HEK293 (cell line): ENCODE data around the gene RPS6KA5.
A peak's percentile ranks its signal among the peaks of the same experiment; 100 is the strongest.

ENCODE experiments used
- OSR2 ChIP-seq: fragments of 450-650 bp; formaldehyde crosslinking; IDR thresholded peaks from 2 replicates; pipeline ENCODE4 v1.5.1; 2016; ENCODE audit warnings: missing biosample characterization, missing genetic modification characterization
- OVOL3 ChIP-seq: fragments of 450-650 bp; formaldehyde crosslinking; IDR thresholded peaks from 2 replicates; pipeline ENCODE4 v1.5.1; 2016; ENCODE audit warnings: missing biosample characterization, missing genetic modification characterization
- PATZ1 ChIP-seq: fragments of 450-650 bp; formaldehyde crosslinking; IDR thresholded peaks from 2 replicates; pipeline ENCODE4 v1.5.1; 2016; ENCODE audit warnings: missing biosample characterization, missing genetic modification characterization
- PBX3 ChIP-seq: sonication (generic); formaldehyde crosslinking; IDR thresholded peaks from 2 replicates; pipeline ENCODE4 v1.8.1; 2022; ENCODE audit warnings: mild to moderate bottlenecking, moderate library complexity, missing genetic modification reagents
- TRIM28 ChIP-seq: IDR thresholded peaks from 2 replicates; pipeline ENCODE4 v1.6.1; 2011; ENCODE audit warnings: low read length, control low read depth, borderline replicate concordance
- YY1 ChIP-seq: fragments of 450-650 bp; formaldehyde crosslinking; IDR thresholded peaks from 2 replicates; pipeline ENCODE4 v1.5.1; 2018; ENCODE audit warnings: missing biosample characterization, missing genetic modification characterization
- ZBTB17 ChIP-seq: fragments of 450-650 bp; formaldehyde crosslinking; IDR thresholded peaks from 2 replicates; pipeline ENCODE4 v1.5.1; 2016; ENCODE audit warnings: missing biosample characterization, missing genetic modification characterization
- ZBTB44 ChIP-seq: fragments of 450-650 bp; IDR thresholded peaks from 2 replicates; pipeline ENCODE4 v1.5.1; 2018; ENCODE audit warnings: missing biosample characterization, mild to moderate bottlenecking, missing genetic modification characterization
- ZNF132 ChIP-seq: fragments of 450-650 bp; formaldehyde crosslinking; IDR thresholded peaks from 2 replicates; pipeline ENCODE4 v1.5.1; 2017; ENCODE audit warnings: missing biosample characterization, missing genetic modification characterization, borderline replicate concordance
- ZNF175 ChIP-seq: fragments of 450-650 bp; formaldehyde crosslinking; IDR thresholded peaks from 2 replicates; pipeline ENCODE4 v1.5.1; 2016; ENCODE audit warnings: missing biosample characterization, missing genetic modification characterization
- ZNF214 ChIP-seq: fragments of 450-650 bp; formaldehyde crosslinking; IDR thresholded peaks from 2 replicates; pipeline ENCODE4 v1.5.1; 2017; ENCODE audit warnings: missing biosample characterization, mild to moderate bottlenecking, missing genetic modification characterization, borderline replicate concordance
- ZNF394 ChIP-seq: fragments of 450-650 bp; formaldehyde crosslinking; IDR thresholded peaks from 2 replicates; pipeline ENCODE4 v1.5.1; 2016; ENCODE audit warnings: missing biosample characterization, missing genetic modification characterization, mild to moderate bottlenecking, moderate library complexity, borderline replicate concordance
- ZNF548 ChIP-seq: fragments of 450-650 bp; formaldehyde crosslinking; IDR thresholded peaks from 2 replicates; pipeline ENCODE4 v1.5.1; 2016; ENCODE audit warnings: missing biosample characterization, missing genetic modification characterization
- ZSCAN5A ChIP-seq: fragments of 450-650 bp; formaldehyde crosslinking; IDR thresholded peaks from 2 replicates; pipeline ENCODE4 v1.5.1; 2016; ENCODE audit warnings: missing biosample characterization, missing genetic modification characterization
- TF ChIP-seq, protein P1 (sequence below): fragments of 450-650 bp; formaldehyde crosslinking; IDR thresholded peaks from 2 replicates; pipeline ENCODE4 v1.5.1; 2016; ENCODE audit warnings: missing biosample characterization, missing genetic modification characterization
- TF ChIP-seq, protein P2 (sequence below): fragments of 450-650 bp; formaldehyde crosslinking; IDR thresholded peaks from 2 replicates; pipeline ENCODE4 v1.5.1; 2017; ENCODE audit warnings: missing biosample characterization, missing genetic modification characterization
- TF ChIP-seq, protein P3 (sequence below): fragments of 450-650 bp; formaldehyde crosslinking; IDR thresholded peaks from 2 replicates; pipeline ENCODE4 v1.5.1; 2016; ENCODE audit warnings: missing biosample characterization, missing genetic modification characterization

RPS6KA5 gene

GRCh38 chr14:91060351-91061055 lies at the start of gene RPS6KA5 (continued):
- TF ChIP-seq, protein P1, sequence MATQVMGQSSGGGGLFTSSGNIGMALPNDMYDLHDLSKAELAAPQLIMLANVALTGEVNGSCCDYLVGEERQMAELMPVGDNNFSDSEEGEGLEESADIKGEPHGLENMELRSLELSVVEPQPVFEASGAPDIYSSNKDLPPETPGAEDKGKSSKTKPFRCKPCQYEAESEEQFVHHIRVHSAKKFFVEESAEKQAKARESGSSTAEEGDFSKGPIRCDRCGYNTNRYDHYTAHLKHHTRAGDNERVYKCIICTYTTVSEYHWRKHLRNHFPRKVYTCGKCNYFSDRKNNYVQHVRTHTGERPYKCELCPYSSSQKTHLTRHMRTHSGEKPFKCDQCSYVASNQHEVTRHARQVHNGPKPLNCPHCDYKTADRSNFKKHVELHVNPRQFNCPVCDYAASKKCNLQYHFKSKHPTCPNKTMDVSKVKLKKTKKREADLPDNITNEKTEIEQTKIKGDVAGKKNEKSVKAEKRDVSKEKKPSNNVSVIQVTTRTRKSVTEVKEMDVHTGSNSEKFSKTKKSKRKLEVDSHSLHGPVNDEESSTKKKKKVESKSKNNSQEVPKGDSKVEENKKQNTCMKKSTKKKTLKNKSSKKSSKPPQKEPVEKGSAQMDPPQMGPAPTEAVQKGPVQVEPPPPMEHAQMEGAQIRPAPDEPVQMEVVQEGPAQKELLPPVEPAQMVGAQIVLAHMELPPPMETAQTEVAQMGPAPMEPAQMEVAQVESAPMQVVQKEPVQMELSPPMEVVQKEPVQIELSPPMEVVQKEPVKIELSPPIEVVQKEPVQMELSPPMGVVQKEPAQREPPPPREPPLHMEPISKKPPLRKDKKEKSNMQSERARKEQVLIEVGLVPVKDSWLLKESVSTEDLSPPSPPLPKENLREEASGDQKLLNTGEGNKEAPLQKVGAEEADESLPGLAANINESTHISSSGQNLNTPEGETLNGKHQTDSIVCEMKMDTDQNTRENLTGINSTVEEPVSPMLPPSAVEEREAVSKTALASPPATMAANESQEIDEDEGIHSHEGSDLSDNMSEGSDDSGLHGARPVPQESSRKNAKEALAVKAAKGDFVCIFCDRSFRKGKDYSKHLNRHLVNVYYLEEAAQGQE (tag by site-specific recombination): peak; percentile 46
- TF ChIP-seq, protein P2, sequence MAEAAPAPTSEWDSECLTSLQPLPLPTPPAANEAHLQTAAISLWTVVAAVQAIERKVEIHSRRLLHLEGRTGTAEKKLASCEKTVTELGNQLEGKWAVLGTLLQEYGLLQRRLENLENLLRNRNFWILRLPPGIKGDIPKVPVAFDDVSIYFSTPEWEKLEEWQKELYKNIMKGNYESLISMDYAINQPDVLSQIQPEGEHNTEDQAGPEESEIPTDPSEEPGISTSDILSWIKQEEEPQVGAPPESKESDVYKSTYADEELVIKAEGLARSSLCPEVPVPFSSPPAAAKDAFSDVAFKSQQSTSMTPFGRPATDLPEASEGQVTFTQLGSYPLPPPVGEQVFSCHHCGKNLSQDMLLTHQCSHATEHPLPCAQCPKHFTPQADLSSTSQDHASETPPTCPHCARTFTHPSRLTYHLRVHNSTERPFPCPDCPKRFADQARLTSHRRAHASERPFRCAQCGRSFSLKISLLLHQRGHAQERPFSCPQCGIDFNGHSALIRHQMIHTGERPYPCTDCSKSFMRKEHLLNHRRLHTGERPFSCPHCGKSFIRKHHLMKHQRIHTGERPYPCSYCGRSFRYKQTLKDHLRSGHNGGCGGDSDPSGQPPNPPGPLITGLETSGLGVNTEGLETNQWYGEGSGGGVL (tag by site-specific recombination): no peak
- TF ChIP-seq ZNF175 (tag by site-specific recombination) (no peak), ZNF132 (tag by site-specific recombination) (no peak), ZBTB17 (tag by site-specific recombination) (peak; percentile 96), TRIM28 (no peak), PBX3 (CRISPR knock-in tag) (no peak), OSR2 (tag by site-specific recombination) (no peak), PATZ1 (peak; percentile 77), ZNF548 (tag by site-specific recombination) (no peak), YY1 (tag by site-specific recombination) (0 out of 2 replicates have a peak, but pooled peaks have one; percentile 41), OVOL3 (no peak), ZBTB44 (tag by site-specific recombination) (no peak), ZNF214 (tag by site-specific recombination) (no peak), ZNF394 (tag by site-specific recombination) (peak; percentile 30; the same call in 1 of the 2 replicates), ZSCAN5A (tag by site-specific recombination) (0 out of 2 replicates have a peak, but pooled peaks have one; percentile 56)
- TF ChIP-seq, protein P3, sequence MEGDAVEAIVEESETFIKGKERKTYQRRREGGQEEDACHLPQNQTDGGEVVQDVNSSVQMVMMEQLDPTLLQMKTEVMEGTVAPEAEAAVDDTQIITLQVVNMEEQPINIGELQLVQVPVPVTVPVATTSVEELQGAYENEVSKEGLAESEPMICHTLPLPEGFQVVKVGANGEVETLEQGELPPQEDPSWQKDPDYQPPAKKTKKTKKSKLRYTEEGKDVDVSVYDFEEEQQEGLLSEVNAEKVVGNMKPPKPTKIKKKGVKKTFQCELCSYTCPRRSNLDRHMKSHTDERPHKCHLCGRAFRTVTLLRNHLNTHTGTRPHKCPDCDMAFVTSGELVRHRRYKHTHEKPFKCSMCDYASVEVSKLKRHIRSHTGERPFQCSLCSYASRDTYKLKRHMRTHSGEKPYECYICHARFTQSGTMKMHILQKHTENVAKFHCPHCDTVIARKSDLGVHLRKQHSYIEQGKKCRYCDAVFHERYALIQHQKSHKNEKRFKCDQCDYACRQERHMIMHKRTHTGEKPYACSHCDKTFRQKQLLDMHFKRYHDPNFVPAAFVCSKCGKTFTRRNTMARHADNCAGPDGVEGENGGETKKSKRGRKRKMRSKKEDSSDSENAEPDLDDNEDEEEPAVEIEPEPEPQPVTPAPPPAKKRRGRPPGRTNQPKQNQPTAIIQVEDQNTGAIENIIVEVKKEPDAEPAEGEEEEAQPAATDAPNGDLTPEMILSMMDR (tag by site-specific recombination): peak; percentile 83
